Kidney epithelial cell (primary cell): Measurements from ENCODE around the gene DNASE1L3. TPM values are rescaled to one million over a fixed set of nuclear protein-coding genes. Genes with fewer than 3 reads are reported as not detected.
"Not testable (repeated sequence)": the region's sequence is repeated elsewhere in the genome, so short reads cannot be mapped to it uniquely, and the experiment has no call there.

Experiments
- DNase-seq: peaks from one replicate; pipeline ENCODE4 v3.0.0-alpha.2; 2010; ENCODE audit warnings: low read depth
- H3K27me3 ChIP-seq: 2 replicates; pipeline ENCODE4 v1.6.0; 2011; ENCODE audit warnings: low read length; ENCODE audit not compliant: control insufficient read depth, insufficient read depth
- H3K36me3 ChIP-seq: 2 replicates; pipeline ENCODE4 v1.5.1; 2011; ENCODE audit warnings: low read length; ENCODE audit not compliant: control insufficient read depth, insufficient read depth
- H3K4me3 ChIP-seq: 2 replicates; pipeline ENCODE4 v1.5.1; 2011; ENCODE audit warnings: low read depth, mild to moderate bottlenecking, control low read depth, low read length
- CTCF ChIP-seq: IDR thresholded peaks from 2 replicates; pipeline ENCODE4 v1.5.1; 2011; ENCODE audit warnings: mild to moderate bottlenecking, moderate library complexity, low read length, control low read depth, inconsistent platforms; ENCODE audit not compliant: insufficient read depth, poor library complexity, severe bottlenecking
- total RNA-seq: library from RNA; depleted of rRNA; stranded (reverse); fragments of >200 nt; gene quantifications from 2 replicates; pipeline ENCODE4 v1.2.3, GENCODE V29; 2015

The DNASE1L3 gene
- total RNA-seq, 1 donor from 2014 or later: not detected

GRCh38 chr3:58206406-58207011 is 4.3 kb downstream of the DNASE1L3 start:
- no peaks in the 10 kb centered on the region for H3K36me3 ChIP-seq
- H3K4me3 ChIP-seq: no peak overlapping the region
- DNase-seq: no peak
- TF ChIP-seq CTCF: no peak
- H3K27me3 ChIP-seq: peaks cover 4% of the 10 kb centered on the region

GRCh38 chr3:58205981-58206380 is 4.8 kb downstream of the DNASE1L3 start:
- DNase-seq: no peak
- TF ChIP-seq CTCF: no peak
- peaks cover 4% of the 10 kb centered on the region for H3K27me3 ChIP-seq
- H3K4me3 ChIP-seq: no peak overlapping the region
- no peaks in the 10 kb centered on the region for H3K36me3 ChIP-seq

GRCh38 chr3:58204720-58205119 is 6.1 kb downstream of the DNASE1L3 start:
- no peak for DNase-seq
- peaks cover 2% of the 10 kb centered on the region for H3K27me3 ChIP-seq
- TF ChIP-seq CTCF: no peak

GRCh38 chr3:58203541-58203940 is 7.2 kb downstream of the DNASE1L3 start:
- Histone ChIP-seq H3K36me3 (no peaks in the 10 kb centered on the region), H3K4me3 (no peak overlapping the region), H3K27me3 (peaks cover 2% of the 10 kb centered on the region)
- DNase-seq: no peak
- no peak for TF ChIP-seq CTCF

More at GRCh38 chr3:58204720-58205119, 6.1 kb downstream of the DNASE1L3 start:
- no peak overlapping the region for H3K4me3 ChIP-seq
- H3K36me3 ChIP-seq: no peaks in the 10 kb centered on the region

- no peak for TF ChIP-seq CTCF
- H3K4me3 ChIP-seq: no peak overlapping the region
These were observed 7.8 kb downstream of the DNASE1L3 start for GRCh38 chr3:58202917-58203360.

GRCh38 chr3:58201451-58201850 is 9.3 kb downstream of the DNASE1L3 start:
- DNase-seq, H3K4me3 ChIP-seq, H3K36me3 ChIP-seq, H3K27me3 ChIP-seq: not testable (repeated sequence)

More at GRCh38 chr3:58202917-58203360, 7.8 kb downstream of the DNASE1L3 start:
- Histone ChIP-seq H3K27me3 (peaks cover 2% of the 10 kb centered on the region), H3K36me3 (no peaks in the 10 kb centered on the region)
- no peak for DNase-seq
